HG03108 (cell line): ENCODE data around the gene URB1.
"Not testable (repeated sequence)": the region's sequence is repeated elsewhere in the genome, so short reads cannot be mapped to it uniquely, and the experiment has no call there.

Source experiments
- ATAC-seq: cut with Tn5 transposase; IDR thresholded peaks from one replicate; pipeline ENCODE4 v1.9.1; 2021; ENCODE audit warnings: moderate library complexity; ENCODE audit not compliant: unreplicated experiment

The URB1 gene

GRCh38 chr21:32320059-32320458 is 72.8 kb downstream of the URB1 start:
- ATAC-seq: no peak

- no peak for ATAC-seq
These were observed 73.8 kb downstream of the URB1 start for GRCh38 chr21:32319012-32319411.

- no peak for ATAC-seq
These were observed 75.1 kb downstream of the URB1 start for GRCh38 chr21:32317726-32318125.

- no peak for ATAC-seq
These were observed 76.2 kb downstream of the URB1 start for GRCh38 chr21:32316361-32317215.

GRCh38 chr21:32315511-32316281 is 77.1 kb downstream of the URB1 start:
- no peak for ATAC-seq

- no peak for ATAC-seq
These were observed 78.0 kb downstream of the URB1 start for GRCh38 chr21:32314806-32315205.

- no peak for ATAC-seq
These were observed 79.8 kb downstream of the URB1 start for GRCh38 chr21:32312976-32313375.

- no peak for ATAC-seq
These were observed 80.5 kb downstream of the URB1 start for GRCh38 chr21:32312326-32312725.

- ATAC-seq: no peak
These were observed 81.2 kb downstream of the URB1 start for GRCh38 chr21:32311621-32312020.

- not testable (repeated sequence) for ATAC-seq
These were observed 81.8 kb downstream of the URB1 start for GRCh38 chr21:32310976-32311375.

GRCh38 chr21:32309906-32310460 is 82.8 kb downstream of the URB1 start:
- no peak for ATAC-seq

- no peak for ATAC-seq
These were observed 84.1 kb downstream of the URB1 start for GRCh38 chr21:32308696-32309095.

- no peak for ATAC-seq
These were observed 85.1 kb downstream of the URB1 start for GRCh38 chr21:32307706-32308105.

GRCh38 chr21:32306021-32306780 is 86.6 kb downstream of the URB1 start:
- ATAC-seq: no peak

GRCh38 chr21:32304998-32305397 is 87.8 kb downstream of the URB1 start:
- no peak for ATAC-seq

- no peak for ATAC-seq
These were observed 89.4 kb downstream of the URB1 start for GRCh38 chr21:32303385-32303784.

GRCh38 chr21:32302560-32302959 is 90.3 kb downstream of the URB1 start:
- ATAC-seq: no peak

GRCh38 chr21:32301596-32301995 is 91.2 kb downstream of the URB1 start:
- ATAC-seq: no peak

- no peak for ATAC-seq
These were observed 92.6 kb downstream of the URB1 start for GRCh38 chr21:32300117-32300681.

- no peak for ATAC-seq
These were observed 93.1 kb downstream of the URB1 start for GRCh38 chr21:32299695-32300094.

- no peak for ATAC-seq
These were observed 94.1 kb downstream of the URB1 start, which contains the start of gene MRAP for GRCh38 chr21:32298658-32299081. MRAP (plus strand) TSS chr21:32298855; CDS start chr21:32298972, 117 bp downstream.
